Inflammatory macrophage treated with lipopolysaccharide for 1 hour (primary cell): ENCODE results near the gene PAK1IP1.
A peak's percentile ranks its signal among the peaks of the same experiment; 100 is the strongest.
"Not testable (repeated sequence)": the region's sequence is repeated elsewhere in the genome, so short reads cannot be mapped to it uniquely, and the experiment has no call there.

ENCODE experiments used
- DNase-seq, 2 donors: peaks; one replicate each; pipeline ENCODE4 v3.0.0-alpha.2; 2020 to 2022

PAK1IP1 gene

GRCh38 chr6:10692965-10693538, 1.7 kb upstream of the PAK1IP1 start:
- no peak for DNase-seq

GRCh38 chr6:10695086-10695657, 400 bp downstream of the PAK1IP1 start:
- no peak for DNase-seq

GRCh38 chr6:10696655-10697054, 1.9 kb downstream of the PAK1IP1 start:
- no peak for DNase-seq

DNA sequence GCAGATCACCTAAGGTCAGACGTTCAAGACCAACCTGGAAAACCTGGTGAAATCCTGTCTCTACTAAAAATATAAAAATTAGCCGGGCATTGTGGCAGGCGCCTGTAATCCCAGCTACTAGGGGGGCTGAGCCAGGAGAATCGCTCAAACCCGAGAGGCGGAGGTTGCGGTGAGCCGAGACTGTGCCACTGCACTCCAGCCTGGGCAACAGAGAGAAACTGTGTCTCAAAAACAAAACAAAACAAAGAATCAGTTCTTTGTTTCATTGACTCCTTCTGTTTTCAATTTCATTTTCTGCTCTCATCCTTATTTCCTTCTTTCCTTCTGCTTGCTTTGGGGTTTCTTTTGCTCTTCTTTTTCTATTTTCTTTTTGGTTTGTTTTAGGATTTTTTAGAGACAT, 19.2 kb downstream of the PAK1IP1 start:
- no peak for DNase-seq

GRCh38 chr6:10719296-10719963, 24.7 kb downstream of the PAK1IP1 start:
- DNase-seq = peak in 1 of 2 donors; percentile 19

- DNase-seq = no peak
These were observed 25.1 kb downstream of the PAK1IP1 start for GRCh38 chr6:10719964-10720264.

- DNase-seq = peak; percentile 20 to 28
These were observed 25.6 kb downstream of the PAK1IP1 start for GRCh38 chr6:10720265-10720959.

DNA sequence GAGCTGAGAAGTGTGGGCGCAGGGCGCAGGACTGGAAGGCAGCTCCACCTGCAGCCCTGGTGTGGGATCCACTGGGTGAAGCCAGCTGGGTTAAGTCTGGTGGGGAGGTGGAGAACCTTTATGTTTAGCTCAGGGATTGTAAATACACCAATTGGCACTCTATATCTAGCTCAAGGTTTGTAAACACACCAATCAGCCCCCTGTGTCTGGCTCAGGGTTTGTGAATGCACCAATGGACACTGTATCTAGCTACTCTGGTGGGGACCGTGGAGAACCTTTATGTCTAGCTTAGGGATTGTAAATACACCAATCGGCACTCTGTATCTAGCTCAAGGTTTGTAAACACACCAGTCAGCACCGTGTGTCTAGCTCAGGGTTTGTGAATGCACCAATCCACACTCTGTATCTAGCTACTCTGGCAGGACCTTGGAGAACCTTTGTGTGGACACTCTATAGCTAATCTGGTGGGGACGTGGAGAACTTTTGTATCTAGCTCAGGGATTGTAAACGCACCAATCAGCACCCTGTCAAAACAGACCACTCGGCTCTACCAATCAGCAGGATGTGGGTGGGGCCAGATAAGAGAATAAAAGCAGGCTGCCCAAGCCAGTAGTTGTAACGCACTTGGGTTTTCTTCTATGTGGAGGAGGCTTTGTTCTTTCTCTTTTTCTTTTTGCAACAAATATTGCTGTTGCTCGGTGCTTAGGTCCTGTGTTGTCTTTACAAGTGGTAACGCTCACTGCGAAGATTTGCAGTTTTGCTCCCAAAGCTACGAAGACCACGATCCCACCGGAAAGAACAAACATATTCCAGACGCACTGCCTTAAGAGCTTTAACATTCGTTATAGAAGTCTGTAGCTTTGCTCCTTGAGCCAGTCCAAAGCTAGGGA, 26.4 kb downstream of the PAK1IP1 start:
- DNase-seq = not testable (repeated sequence)

DNA sequence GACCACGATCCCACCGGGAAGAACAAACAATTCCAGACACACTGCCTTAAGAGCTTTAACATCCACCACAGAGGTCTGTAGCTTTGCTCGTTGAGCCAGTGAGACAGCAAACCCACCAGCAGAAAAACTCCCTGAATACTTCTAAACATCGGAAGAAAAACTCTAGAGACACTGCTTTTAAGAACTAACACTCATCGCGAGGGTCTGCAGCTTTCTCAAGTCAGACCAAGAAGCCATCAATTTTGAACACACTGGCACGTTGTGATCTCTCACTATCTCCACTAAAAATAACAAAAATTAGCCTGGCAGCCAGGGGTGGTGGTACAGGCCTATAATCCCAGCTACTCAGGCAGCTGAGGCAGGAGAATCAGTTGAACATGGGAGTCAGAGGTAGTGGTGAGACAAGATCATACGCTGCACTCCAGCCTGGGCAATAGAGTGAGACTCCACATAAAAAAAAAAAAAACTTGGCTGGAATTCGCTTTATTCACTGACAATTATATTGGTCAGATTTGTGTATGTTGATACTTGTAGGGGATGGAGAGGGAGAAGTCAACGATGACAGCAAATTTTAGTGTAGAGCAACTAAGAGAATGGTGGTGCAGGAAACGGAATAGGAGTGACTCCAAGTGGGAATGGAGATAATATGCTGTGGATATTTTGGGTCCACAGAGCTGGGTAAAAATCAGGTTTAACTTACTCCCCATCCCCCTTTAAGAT, 27.2 kb downstream of the PAK1IP1 start:
- no peak for DNase-seq

DNA sequence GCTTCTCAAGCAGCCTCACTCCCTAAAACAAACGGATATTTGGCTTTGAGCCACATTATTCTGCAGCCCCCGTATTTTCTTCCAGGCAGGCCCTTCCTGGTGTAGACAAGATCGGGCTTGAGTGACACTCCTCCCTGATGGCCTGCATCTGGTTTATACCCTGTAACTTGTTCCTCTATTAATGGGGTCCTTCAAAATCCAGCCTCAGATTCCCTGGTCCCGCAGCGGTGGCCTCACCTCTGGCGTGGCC, 27.7 kb downstream of the PAK1IP1 start:
- DNase-seq = no peak

- DNase-seq = peak; percentile 91 to 95
These were observed 28.2 kb downstream of the PAK1IP1 start, which contains the start of gene TMEM14C for GRCh38 chr6:10722820-10723566. Gene TMEM14C, plus strand, starts transcription at chr6:10723070. Its CDS starts 1,544 bp downstream, at chr6:10724614.

GRCh38 chr6:10723567-10723881, 28.8 kb downstream of the PAK1IP1 start:
- no peak for DNase-seq

DNA sequence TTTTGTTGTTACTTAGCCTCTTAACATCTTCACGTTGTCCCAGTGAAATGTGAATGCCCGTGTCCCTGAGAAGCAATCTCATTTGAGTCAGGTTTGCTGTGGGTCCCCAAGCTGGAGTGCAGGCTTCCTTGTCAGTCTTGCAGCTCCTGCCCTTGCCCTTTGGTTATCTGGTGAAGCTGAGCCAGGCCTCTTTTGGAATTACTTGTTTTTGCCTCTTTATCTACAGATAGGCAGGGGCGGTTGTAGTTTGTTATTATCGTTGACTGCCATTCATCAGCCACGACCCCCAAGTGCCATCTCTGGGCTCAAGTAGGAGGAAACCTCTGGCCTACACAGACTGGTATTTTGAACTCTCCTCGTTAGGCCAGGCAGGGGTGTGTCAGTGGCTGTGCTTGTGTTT, 30.3 kb downstream of the PAK1IP1 start:
- DNase-seq = no peak

DNA sequence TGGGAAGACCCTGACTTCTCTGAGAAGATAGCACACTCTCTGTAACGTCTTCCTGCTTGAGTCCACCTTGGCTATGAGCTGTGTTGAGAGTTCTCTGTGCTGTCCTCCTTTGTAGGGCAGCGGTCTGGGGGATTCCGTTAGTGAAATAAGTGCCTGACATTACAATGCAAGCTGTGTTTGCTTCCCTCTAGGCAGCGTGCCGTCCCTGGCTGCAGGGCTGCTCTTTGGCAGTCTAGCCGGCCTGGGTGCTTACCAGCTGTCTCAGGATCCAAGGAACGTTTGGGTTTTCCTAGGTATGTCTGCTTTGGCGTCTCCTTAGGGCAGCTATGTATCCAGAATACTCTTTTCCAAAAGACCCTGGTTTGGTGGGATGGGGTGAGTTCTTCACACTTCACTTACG, 30.9 kb downstream of the PAK1IP1 start:
- no peak for DNase-seq

DNA sequence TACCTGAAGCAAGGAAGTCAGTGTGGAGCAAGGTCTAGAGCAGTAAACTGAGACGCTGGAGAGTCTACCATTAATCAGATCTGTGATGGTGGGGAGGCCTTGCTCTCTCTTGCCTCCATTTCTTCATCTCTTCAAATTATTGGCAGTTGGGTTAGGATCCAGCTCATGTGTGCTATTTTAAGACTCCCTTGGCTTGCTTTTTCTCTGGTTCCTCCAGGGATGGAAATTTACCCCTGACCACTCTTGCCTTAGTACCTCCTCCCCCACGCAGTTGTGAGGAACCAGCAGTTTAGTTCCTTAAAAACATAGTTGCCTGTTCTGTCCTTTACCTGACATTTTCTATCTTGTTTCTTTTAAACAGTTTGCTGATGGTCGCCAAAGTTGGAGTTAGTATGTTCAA, 35.5 kb downstream of the PAK1IP1 start:
- DNase-seq = peak in 1 of 2 donors; percentile 44

- DNase-seq = no peak
These were observed 38.5 kb downstream of the PAK1IP1 start for GRCh38 chr6:10733151-10733715.

DNA sequence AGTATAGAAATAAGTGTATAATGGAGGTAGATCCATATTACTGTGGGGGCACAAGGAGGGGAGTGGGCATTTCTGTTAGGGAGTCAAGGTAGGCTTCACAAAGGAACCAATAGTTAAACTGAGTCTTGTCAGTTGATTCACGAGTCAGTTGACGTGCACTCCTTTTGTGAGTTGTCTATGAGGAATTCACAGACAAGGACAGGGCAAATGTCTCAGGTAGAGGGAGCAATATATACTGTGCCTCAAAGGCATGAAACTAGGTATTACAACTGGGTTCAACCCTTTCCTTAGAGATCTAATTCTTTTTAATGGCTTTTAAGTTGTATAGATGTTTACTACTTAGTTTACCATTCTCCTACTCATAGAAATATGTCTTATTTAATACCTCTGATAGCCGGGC, 39.1 kb downstream of the PAK1IP1 start:
- DNase-seq = no peak

DNA sequence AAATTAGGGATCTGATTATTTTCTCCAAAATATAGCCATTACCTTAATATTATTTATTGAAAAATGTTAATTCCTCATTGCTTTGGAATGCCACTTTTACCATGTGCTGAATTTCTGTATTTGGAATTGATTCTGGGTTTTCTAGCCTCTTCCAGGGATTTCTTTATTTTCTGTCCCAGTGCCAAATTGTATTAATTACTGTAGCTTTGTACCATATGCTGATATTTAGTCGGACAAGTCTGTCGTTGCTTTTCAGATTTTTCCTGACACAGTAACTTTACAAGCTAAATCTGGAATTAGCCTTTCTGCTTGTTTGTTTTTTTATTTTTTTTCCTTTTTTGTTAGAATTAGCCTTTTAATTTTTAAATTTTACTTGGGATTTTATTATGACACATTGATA, 42.0 kb downstream of the PAK1IP1 start:
- no peak for DNase-seq

DNA sequence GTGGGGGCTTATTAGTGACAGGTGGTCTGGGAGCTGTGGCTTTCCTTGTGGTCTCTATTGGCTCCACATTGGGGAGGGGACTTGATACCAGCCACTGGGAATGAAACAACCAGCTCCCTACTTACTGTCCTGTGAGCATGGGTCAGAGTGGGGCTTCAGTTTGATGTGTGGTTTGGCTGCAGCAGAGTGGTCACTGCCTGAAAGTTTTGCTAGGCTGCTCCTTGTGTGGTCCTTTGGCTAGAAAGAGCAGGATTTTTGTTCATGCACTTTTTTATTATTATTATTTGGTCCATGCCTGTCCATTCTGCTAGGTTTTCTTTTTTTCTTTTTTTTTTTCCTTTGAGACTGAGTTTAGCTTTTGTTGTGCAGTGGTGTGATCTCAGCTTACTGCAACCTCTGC, 45.3 kb downstream of the PAK1IP1 start:
- no peak for DNase-seq

- not testable (repeated sequence) for DNase-seq
These were observed 46.9 kb downstream of the PAK1IP1 start for GRCh38 chr6:10741643-10742042.

DNA sequence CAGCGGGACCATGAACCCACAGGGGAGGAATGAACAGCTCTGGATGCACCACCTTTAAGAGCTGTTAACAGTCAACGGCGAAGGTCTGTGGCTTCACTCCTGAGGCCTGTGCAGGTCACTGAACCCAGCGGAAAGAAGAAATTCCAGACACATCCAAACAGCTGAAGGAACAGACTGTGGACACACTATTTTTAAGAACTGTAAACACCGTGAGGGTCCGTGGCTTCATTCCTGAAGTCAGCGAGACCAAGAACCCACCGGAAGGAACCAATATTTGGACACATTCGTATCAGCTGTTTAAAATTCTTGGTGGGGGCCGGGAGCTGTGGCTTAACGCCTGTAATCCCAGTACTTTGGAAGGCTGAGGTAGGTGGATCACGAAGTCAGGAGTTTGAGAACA, 47.5 kb downstream of the PAK1IP1 start:
- no peak for DNase-seq

- no peak for DNase-seq
These were observed 48.7 kb downstream of the PAK1IP1 start for GRCh38 chr6:10743515-10743914.
